HUES48 (cell line): ENCODE results near the gene CNN2.

Experiments
- H3K27ac ChIP-seq: one replicate; pipeline ENCODE4 v1.7.0; 2013; ENCODE audit warnings: low read depth, low read length, inconsistent platforms
- H3K27me3 ChIP-seq: 2 replicates; pipeline ENCODE4 v1.6.1; 2013; ENCODE audit warnings: mild to moderate bottlenecking, low read length; ENCODE audit not compliant: control insufficient read depth, insufficient read depth
- H3K36me3 ChIP-seq: 2 replicates; pipeline ENCODE4 v1.6.1; 2013; ENCODE audit warnings: low read length; ENCODE audit not compliant: control insufficient read depth, insufficient read depth
- H3K4me1 ChIP-seq: 2 replicates; pipeline ENCODE4 v1.6.1; 2013; ENCODE audit warnings: mild to moderate bottlenecking, low read length; ENCODE audit not compliant: control insufficient read depth, insufficient read depth
- H3K4me3 ChIP-seq: 2 replicates; pipeline ENCODE4 v1.5.1; 2013; ENCODE audit warnings: mild to moderate bottlenecking, low read depth, low read length
- H3K9ac ChIP-seq: 2 replicates; pipeline ENCODE4 v1.6.1; 2013; ENCODE audit warnings: mild to moderate bottlenecking, low read depth, low read length, moderate library complexity
- H3K9me3 ChIP-seq: 2 replicates; pipeline ENCODE4 v1.6.1; 2013; ENCODE audit warnings: low read length; ENCODE audit not compliant: control insufficient read depth, insufficient read depth

Gene CNN2

DNA sequence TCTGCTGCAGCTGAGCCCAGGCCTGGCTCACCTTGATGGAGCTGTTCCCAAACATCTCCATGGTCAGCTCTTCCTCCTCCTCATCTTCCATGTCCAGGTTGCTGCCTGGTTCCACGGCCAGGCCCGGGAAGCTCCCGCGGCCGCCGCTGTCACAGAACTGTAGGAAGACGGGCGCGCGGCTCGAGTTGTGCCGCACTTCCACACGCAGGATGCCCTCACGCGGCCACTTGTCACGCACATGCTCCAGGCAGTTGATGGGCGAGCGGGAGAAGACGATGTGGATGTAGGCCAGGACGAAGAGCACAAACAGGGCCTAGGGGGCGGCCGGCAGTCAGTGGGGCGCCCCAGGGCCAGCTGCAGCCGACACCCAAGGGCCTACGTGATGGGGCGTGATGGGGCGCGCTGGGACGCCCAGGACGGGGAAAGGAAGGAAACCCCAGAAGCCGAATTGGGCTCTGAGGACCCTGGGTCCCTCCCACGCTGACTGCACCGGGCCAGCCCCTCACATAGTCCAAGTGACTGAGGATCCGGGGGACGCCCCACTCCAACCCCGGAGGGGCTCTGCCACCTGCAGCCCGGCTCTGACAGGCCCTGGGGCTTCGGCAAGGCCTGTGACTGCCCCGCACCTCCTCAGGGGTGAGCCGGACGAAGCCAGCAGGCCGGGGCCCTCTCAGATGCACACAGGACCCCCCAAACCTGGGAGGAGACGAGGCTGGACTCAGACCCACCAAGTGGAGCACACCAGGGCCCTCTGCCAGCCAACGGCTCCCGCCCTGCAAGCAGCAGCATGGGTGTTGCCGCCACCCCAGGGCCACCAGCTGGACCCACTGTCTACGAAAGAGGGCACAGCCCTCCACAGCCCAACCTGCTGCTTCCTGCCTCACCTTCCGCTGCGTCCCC, 12.0 kb upstream of the CNN2 start:
- Histone ChIP-seq H3K36me3 (peaks cover 47% of the 10 kb centered on the region), H3K4me1 (peaks cover 16% of the 10 kb centered on the region), H3K9me3 (no peaks in the 10 kb centered on the region), H3K27ac (no peak overlapping the region), H3K9ac (no peak overlapping the region), H3K27me3 (no peaks in the 10 kb centered on the region), H3K4me3 (no peak overlapping the region)

DNA sequence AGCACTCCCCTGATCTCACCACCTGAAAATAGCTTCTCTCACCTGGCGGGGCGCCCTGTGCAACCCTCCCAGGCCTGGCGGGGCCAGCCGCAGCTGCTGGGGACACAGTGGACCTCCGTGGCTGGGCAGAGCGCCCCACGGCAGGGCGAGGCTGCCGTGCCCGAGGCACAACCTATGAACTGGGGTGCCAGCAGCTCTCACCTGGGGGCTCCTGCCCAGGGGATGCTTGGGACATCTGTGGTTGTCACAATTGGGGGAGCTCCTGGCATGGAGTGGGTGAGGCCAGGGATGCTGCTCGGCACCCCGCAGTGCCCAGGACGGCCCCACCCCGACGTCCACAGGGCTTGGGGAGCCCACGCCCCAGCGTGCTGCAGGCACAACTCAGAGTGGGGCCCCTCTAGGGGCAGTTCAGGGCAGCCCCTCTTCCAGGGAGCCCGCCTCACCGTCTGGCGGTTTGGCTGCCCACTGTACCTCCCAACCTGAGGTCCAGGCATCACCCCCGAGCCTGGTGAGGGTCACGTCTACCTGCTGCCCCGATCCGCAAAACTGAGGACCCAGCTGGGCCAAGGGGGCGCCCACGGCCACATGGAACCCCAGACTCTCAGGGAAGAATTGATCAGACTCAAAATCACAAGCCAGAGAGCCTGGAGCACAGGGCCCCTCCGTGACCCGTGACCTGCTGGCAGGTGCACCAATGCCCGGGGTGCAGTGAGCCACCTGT, 11.2 kb upstream of the CNN2 start:
- Histone ChIP-seq H3K36me3 (peaks cover 42% of the 10 kb centered on the region), H3K27ac (peak overlapping the region; percentile 61), H3K9ac (no peak overlapping the region)

DNA sequence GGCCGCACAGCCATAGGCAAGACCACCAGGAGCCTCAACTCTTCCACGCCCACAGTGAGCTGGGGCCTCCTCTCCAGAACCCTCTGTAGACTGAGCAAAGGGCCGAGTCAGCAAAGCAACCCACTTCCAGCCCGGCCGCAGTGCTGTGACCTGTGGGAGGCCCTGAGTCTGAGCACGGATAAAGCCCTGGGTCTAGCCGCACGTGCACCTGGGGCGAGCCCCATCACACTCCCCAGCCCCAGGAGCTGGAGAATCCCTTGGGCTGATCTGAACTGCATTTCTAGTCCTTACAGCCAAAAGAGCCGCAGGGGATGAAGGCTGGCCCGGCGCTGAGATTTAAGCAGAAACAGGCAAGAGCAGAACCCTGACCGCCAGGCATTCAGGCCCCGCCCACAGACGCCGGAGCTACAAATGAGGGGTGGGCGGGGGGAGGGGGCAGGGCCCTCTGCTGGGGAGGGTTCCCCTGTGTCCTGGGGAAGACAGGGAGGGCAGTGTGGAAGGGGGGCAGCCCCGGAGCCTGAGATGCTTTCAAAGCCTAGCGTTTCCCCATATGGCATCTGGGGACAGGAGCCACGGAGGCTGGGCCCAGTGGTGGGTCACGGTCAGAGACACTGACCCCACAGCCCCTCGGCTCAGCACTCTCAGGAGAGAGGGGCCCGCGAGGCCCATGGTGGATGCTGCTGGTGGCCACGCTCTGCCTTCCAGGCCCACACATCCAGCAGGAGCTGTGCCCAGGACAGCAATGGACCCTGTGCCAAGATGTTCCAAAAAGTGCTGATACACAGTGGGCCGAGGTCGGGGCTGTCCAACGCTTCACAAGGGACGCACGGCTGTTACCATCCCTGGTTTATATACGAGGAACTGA, 10.4 kb upstream of the CNN2 start:
- Histone ChIP-seq H3K4me1 (peaks cover 20% of the 10 kb centered on the region), H3K27me3 (no peaks in the 10 kb centered on the region), H3K27ac (peak overlapping the region; percentile 68), H3K36me3 (peaks cover 34% of the 10 kb centered on the region), H3K9ac (no peak overlapping the region; the same call in 1 of the 2 replicates), H3K9me3 (no peaks in the 10 kb centered on the region), H3K4me3 (no peak overlapping the region)

More for the DNA sequence above, 11.2 kb upstream of the CNN2 start:
- peaks cover 20% of the 10 kb centered on the region for H3K4me1 ChIP-seq
- H3K9me3 ChIP-seq = no peaks in the 10 kb centered on the region
- H3K27me3 ChIP-seq = no peaks in the 10 kb centered on the region
- H3K4me3 ChIP-seq = no peak overlapping the region

DNA sequence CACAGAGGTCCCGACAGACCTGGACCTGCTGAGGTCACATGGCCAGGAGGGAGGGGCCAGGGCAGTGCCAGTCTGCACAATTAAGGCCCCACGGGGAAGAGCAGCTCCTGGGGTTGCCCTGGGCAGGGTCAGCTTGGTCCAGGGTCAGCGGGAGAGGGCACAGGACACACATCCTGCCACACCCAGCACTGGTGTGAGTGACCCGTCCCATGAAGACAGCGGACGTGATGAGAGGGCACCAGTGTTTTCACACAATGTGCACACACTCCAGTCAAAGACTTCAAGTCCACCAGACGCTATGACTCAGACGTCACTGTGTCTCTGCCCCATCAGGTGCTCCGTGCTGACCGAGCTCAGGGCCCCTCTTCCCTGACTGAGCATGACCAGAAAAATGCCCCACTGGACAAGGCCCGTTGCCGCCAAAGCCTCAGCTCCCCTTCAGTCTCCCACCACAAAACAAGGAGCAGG, 9.7 kb upstream of the CNN2 start:
- Histone ChIP-seq H3K27ac (peak overlapping the region; percentile 68), H3K9me3 (no peaks in the 10 kb centered on the region), H3K27me3 (no peaks in the 10 kb centered on the region), H3K4me3 (no peak overlapping the region), H3K36me3 (peaks cover 31% of the 10 kb centered on the region), H3K4me1 (peaks cover 20% of the 10 kb centered on the region), H3K9ac (no peak overlapping the region)

DNA sequence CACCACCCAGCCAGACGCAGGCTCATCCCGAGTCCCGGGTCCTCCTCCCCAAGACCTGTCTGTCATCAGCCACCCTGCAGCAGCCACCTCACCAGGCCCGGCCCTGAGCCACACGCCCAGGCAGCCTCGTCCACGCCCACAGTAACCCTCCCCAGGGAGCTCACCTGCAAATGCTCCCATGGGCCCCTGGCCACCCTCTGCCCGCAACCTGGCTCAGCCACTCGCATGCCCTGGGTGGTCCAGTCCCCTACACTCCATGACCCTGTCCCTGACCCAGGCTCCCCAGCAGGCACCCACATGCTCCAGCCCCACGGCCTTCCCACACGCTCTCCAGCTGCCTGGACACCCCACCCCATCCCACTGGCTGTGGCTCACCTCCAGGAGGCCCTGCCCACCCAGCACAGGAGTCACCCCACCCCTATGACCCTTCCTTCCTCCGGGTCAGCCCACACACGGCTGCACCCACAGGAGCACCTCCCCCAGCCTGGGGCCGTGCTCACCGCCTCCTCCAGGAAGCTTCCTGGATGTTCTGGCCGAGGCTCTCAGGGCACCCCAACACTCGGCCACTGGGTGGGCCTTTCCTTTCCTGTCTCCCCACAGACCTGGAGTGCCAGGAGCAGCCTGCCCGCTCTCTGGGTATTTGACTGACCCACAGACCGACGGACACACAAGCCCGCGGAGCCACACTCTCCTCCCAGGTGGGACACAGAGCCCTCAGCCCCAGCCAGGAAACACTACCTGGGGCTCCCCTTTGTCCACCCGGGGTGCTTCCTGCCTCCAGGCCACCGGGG, 9.1 kb upstream of the CNN2 start:
- no peaks in the 10 kb centered on the region for H3K27me3 ChIP-seq
- peak overlapping the region; percentile 68 for H3K27ac ChIP-seq
- peaks cover 20% of the 10 kb centered on the region for H3K4me1 ChIP-seq
- no peaks in the 10 kb centered on the region for H3K9me3 ChIP-seq
- no peak overlapping the region for H3K9ac ChIP-seq
- peaks cover 27% of the 10 kb centered on the region for H3K36me3 ChIP-seq
- H3K4me3 ChIP-seq = no peak overlapping the region

DNA sequence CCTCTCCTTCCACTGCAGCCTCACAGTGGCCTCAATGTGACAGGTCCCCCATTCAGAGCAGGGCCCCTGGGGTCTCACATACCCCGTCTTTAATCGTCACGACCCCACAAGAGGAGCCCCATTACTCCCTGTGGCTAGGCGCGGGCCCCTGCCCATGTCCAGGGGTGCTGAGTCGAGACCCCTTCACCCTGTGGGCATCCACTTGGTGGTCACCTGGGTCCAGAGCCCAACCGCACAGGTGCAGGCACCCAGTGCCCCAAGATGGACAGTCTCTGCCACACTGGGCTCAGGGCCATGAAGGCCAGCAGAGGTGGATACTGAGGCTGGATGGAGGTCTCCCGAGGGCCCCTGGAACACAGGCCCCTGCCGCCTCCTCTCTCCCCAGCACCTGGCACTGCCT, 8.5 kb upstream of the CNN2 start:
- peak overlapping the region; percentile 6 for H3K27ac ChIP-seq

DNA sequence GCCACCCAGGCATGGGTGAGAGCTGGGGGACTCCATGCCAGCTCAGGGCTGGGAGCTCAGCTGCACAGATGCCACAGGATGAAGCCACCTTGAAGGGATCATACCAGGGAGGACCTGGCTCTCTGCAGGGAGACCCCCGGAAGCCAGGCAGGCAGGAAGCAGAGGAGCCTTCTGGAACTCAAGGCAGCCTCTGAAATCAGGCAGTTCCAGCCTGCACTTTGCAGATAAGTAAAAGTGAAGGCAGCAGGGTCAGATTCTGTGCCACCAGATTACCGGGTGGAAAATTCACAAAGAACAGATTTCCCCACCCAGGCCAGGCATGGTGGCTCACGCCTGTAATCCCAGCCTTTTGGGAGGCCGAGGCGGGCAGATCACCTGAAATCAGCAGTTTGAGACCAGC, 8.0 kb upstream of the CNN2 start:
- no peaks in the 10 kb centered on the region for H3K9me3 ChIP-seq
- H3K4me1 ChIP-seq = peaks cover 20% of the 10 kb centered on the region
- H3K36me3 ChIP-seq = peaks cover 17% of the 10 kb centered on the region
- no peak overlapping the region for H3K4me3 ChIP-seq
- no peak overlapping the region for H3K9ac ChIP-seq
- no peaks in the 10 kb centered on the region for H3K27me3 ChIP-seq
- H3K27ac ChIP-seq = peak overlapping the region; percentile 6

More for the DNA sequence above, 8.5 kb upstream of the CNN2 start:
- peaks cover 20% of the 10 kb centered on the region for H3K4me1 ChIP-seq
- no peak overlapping the region for H3K4me3 ChIP-seq
- peaks cover 22% of the 10 kb centered on the region for H3K36me3 ChIP-seq
- no peaks in the 10 kb centered on the region for H3K9me3 ChIP-seq
- H3K9ac ChIP-seq = no peak overlapping the region
- H3K27me3 ChIP-seq = no peaks in the 10 kb centered on the region

DNA sequence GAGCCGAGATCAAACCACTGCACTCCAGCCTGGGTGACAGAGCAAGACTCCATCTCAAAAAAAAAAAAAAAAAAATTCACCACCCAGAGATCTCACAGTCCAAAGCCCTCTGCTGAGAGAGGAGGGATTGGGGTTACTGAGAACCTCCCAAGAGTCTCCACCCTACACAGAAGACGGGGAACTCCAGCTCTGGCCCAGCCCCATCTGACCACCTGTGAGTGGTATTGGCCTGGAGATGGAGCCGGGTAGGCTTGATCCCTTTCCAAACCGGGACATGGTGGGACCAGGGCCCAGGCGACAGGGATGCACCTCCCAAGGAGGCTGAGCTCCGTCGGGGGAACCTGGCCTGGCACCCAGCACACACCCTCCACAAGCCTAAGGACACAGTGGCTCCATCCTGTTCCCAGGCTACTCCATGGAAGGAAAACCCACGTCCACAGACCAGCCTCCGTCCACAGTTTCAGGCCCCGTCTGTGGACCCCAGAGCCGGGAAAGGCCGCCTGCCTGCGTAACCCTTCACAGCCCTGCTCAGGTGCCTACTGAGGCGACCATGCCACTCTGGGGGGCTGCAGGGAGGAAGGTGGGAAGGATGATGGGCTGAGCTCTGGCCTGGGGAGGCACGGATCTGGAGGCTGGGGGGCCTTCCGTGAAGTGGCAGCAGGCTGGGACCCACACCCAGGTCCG, 7.3 kb upstream of the CNN2 start:
- Histone ChIP-seq H3K9ac (no peak overlapping the region), H3K27me3 (no peaks in the 10 kb centered on the region), H3K4me1 (peaks cover 20% of the 10 kb centered on the region), H3K4me3 (peak overlapping the region; percentile 75), H3K27ac (no peak overlapping the region), H3K36me3 (peaks cover 11% of the 10 kb centered on the region), H3K9me3 (no peaks in the 10 kb centered on the region)

DNA sequence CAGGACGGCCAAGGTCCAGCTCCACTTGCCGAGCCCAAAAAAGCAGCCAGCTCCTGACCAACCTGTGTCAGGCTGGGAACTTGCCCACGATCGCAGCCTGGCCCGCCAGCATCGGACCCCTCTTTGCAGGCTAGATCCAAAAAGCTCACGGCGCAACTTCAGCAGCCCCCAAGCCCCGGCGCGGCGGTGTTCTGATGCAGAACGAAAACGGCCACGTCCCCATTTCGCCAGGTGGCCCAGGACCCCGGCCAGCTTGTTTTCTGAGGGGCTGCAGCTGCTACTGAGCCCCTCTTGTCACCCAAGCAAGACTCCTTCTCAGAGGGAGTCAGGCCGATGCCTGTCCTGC, 6.8 kb upstream of the CNN2 start:
- Histone ChIP-seq H3K9ac (no peak overlapping the region; the same call in 1 of the 2 replicates), H3K36me3 (peaks cover 8% of the 10 kb centered on the region; the same call in 1 of the 2 replicates), H3K27ac (no peak overlapping the region), H3K4me3 (peak overlapping the region; percentile 75), H3K4me1 (peaks cover 20% of the 10 kb centered on the region), H3K9me3 (no peaks in the 10 kb centered on the region), H3K27me3 (no peaks in the 10 kb centered on the region)
